Smooth muscle cell (in vitro differentiated cells): ENCODE data around the gene CFDP1. TPM values are rescaled to one million over a fixed set of nuclear protein-coding genes. Genes with fewer than 3 reads are reported as not detected.

Source experiments
- DNase-seq: peaks from one replicate; lab custom pipeline; 2025; ENCODE audit not compliant: unreplicated experiment; lab: John Stamatoyannopoulos, UW
- H2AFZ ChIP-seq: fragments of 200-600 bp; sonication (generic); 2 replicates; pipeline ENCODE4 v1.6.0; 2016; ENCODE audit warnings: antibody characterized with exemption, low read depth, mild to moderate bottlenecking
- H3F3A ChIP-seq: fragments of 200-600 bp; sonication (generic); 2 replicates; pipeline ENCODE4 v1.6.0; 2017; ENCODE audit warnings: antibody characterized with exemption, low read depth
- H3K27ac ChIP-seq: fragments of 200-600 bp; sonication (generic); 2 replicates; pipeline ENCODE4 v1.5.1; 2016; ENCODE audit warnings: low read depth, mild to moderate bottlenecking
- H3K27me3 ChIP-seq: fragments of 200-600 bp; sonication (generic); 2 replicates; pipeline ENCODE4 v1.6.1; 2016; ENCODE audit warnings: low read depth, mild to moderate bottlenecking
- H3K36me3 ChIP-seq: fragments of 200-600 bp; sonication (generic); 2 replicates; pipeline ENCODE4 v1.5.1; 2016; ENCODE audit warnings: low read depth
- H3K4me1 ChIP-seq: fragments of 200-600 bp; sonication (generic); 2 replicates; pipeline ENCODE4 v1.5.1; 2016; ENCODE audit warnings: low read depth
- H3K4me2 ChIP-seq: fragments of 200-600 bp; sonication (generic); 2 replicates; pipeline ENCODE4 v1.6.0; 2016; ENCODE audit warnings: mild to moderate bottlenecking
- H3K4me3 ChIP-seq: fragments of 200-600 bp; sonication (generic); 2 replicates; pipeline ENCODE4 v1.5.1; 2016; ENCODE audit warnings: mild to moderate bottlenecking
- H3K79me2 ChIP-seq: fragments of 200-600 bp; sonication (generic); 2 replicates; pipeline ENCODE4 v1.6.0; 2016; ENCODE audit warnings: low read depth, mild to moderate bottlenecking
- H3K9ac ChIP-seq: fragments of 200-600 bp; sonication (generic); 2 replicates; pipeline ENCODE4 v1.6.0; 2016; ENCODE audit warnings: low read depth
- H3K9me3 ChIP-seq: fragments of 200-600 bp; sonication (generic); replicated peaks from 2 replicates; pipeline ENCODE4 v1.5.1; 2016; ENCODE audit warnings: low read depth
- H4K20me1 ChIP-seq: fragments of 200-600 bp; sonication (generic); 2 replicates; pipeline ENCODE4 v1.6.0; 2016; ENCODE audit warnings: low read depth
- CTCF ChIP-seq: fragments of 200-600 bp; sonication (generic); IDR thresholded peaks from 2 replicates; pipeline ENCODE4 v1.5.1; 2017; ENCODE audit warnings: borderline replicate concordance, mild to moderate bottlenecking, antibody characterized with exemption; ENCODE audit not compliant: insufficient read depth, poor library complexity, severe bottlenecking
- WGBS: methylation state at CpG from one replicate; pipeline ENCODE4 v1.1.7; 2016; ENCODE audit warnings: low lambda C conversion rate; 5-methylcytosine and 5-hydroxymethylcytosine counted together
- polyA plus RNA-seq: library from polyadenylated mRNA; unstranded; fragments of >200 nt; fragmentation: Nextera tagmentation; extraction: Ambion mirVana; gene quantifications from 2 replicates; pipeline ENCODE4 v1.2.1, GENCODE V29; 2016
- total RNA-seq: library from RNA; depleted of rRNA; stranded (reverse); fragments of >200 nt; gene quantifications from 2 replicates; pipeline ENCODE4 v1.2.3, GENCODE V29; 2014

Gene CFDP1
- total and polyA plus RNA-seq, 2 experiments from 2014 or later, result 59.0 to 91.0 TPM

DNA sequence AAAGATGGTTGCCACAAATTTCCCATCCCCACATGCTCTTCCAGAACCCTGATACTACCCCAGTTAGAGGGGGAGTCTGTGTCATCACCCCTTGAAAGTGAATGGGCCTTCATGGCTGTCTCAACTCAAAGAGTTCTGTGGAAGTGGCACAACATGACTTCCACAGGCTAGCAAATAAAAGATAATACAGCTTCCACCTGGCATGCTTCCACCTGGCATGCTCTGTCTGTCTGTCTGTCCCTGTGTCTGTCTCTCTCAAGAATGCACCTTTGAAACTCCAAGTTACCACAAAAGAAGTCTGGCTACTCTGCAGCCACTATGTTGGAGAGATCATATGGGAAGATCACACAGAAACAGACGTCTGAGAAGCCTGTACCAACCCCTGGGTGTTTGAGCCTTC is 35.0 kb downstream of the CFDP1 start:
- DNase-seq, result no peak
- H3K4me2 ChIP-seq, result no peak overlapping the region
- no peak overlapping the region for H2AFZ ChIP-seq
- peaks cover 16% of the 10 kb centered on the region for H3K79me2 ChIP-seq
- no peak for TF ChIP-seq CTCF
- no peaks in the 10 kb centered on the region for H3K27me3 ChIP-seq
- H3K36me3 ChIP-seq, result no peaks in the 10 kb centered on the region
- no peak overlapping the region for H3K9ac ChIP-seq
- no peak overlapping the region for H3K27ac ChIP-seq
- peaks cover 3% of the 10 kb centered on the region for H3K4me1 ChIP-seq
- WGBS, result 88% methylated on average over 1 of the region's 1 CpG
- H3K4me3 ChIP-seq, result no peak overlapping the region
- peaks cover 2% of the 10 kb centered on the region for H4K20me1 ChIP-seq
- no peaks in the 10 kb centered on the region for H3K9me3 ChIP-seq
- H3F3A ChIP-seq, result no peaks in the 10 kb centered on the region

DNA sequence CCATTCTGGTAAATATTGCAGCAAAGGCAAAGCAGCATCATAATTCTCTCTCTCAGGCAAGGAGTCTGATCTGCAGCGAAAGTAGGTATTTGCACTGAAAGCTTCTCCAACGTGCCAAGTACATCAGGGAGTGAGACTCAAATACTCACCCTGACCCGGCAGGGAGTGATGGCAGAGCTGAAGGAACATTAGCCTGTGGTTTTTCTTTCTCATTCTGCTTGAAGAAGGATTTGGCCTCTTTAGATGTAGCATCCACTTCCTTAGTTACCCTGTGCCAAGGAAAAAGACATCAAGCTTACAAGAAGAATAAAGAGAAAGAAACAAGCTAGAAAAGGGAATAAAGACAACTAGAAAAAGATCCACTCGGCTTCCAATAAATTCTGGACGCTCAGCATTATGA is 38.4 kb downstream of the CFDP1 start:
- H3K4me2 ChIP-seq, result no peak overlapping the region
- no peak overlapping the region for H3K4me3 ChIP-seq
- peaks cover 12% of the 10 kb centered on the region for H3F3A ChIP-seq
- no peaks in the 10 kb centered on the region for H3K4me1 ChIP-seq
- no peaks in the 10 kb centered on the region for H3K27me3 ChIP-seq
- H4K20me1 ChIP-seq, result peaks cover 5% of the 10 kb centered on the region
- H2AFZ ChIP-seq, result no peak overlapping the region
- no peak for DNase-seq
- TF ChIP-seq CTCF, result no peak
- H3K9ac ChIP-seq, result no peak overlapping the region
- 96% methylated on average over 5 of the region's 5 CpGs for WGBS
- H3K79me2 ChIP-seq, result peaks cover 6% of the 10 kb centered on the region
- peaks cover 6% of the 10 kb centered on the region for H3K36me3 ChIP-seq
- no peaks in the 10 kb centered on the region for H3K9me3 ChIP-seq
- H3K27ac ChIP-seq, result no peak overlapping the region

DNA sequence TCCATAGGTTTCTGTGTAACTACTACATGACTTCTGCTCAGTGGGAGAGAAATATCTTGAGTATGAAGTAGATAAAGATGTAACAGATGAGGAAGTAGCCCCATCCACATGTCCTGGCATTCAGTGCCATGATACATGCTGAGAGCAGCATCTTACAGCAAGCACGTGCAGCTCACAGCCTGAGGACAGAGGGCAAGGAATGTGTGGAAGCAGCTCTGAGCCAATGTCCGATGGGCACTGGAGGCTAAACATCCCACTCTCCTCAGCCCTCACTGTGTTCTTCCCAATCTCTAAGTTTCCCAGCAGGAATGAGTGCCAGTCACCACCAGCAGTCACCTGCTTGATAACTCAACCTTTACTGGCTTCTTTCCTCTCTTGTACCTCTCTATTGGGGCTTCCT is 40.4 kb downstream of the CFDP1 start:
- Histone ChIP-seq H3K27ac (no peak overlapping the region), H3K36me3 (peaks cover 6% of the 10 kb centered on the region), H2AFZ (no peak overlapping the region), H3K4me2 (no peak overlapping the region), H3K9me3 (no peaks in the 10 kb centered on the region), H3K4me3 (no peak overlapping the region), H3K4me1 (no peaks in the 10 kb centered on the region), H3K27me3 (no peaks in the 10 kb centered on the region), H3K79me2 (peaks cover 7% of the 10 kb centered on the region), H3F3A (peaks cover 13% of the 10 kb centered on the region), H4K20me1 (peaks cover 5% of the 10 kb centered on the region), H3K9ac (no peak overlapping the region)
- TF ChIP-seq CTCF, result no peak
- WGBS, result 94% methylated on average over 2 of the region's 2 CpGs
- DNase-seq, result no peak

- no peaks in the 10 kb centered on the region for H3K9me3 ChIP-seq
- no peak overlapping the region for H3K4me2 ChIP-seq
- H3K27ac ChIP-seq, result peak overlapping the region; percentile 9
- peaks cover 6% of the 10 kb centered on the region for H3K36me3 ChIP-seq
- peaks cover 8% of the 10 kb centered on the region for H3K79me2 ChIP-seq
- no peak overlapping the region for H2AFZ ChIP-seq
- H3K9ac ChIP-seq, result no peak overlapping the region
- H3K4me3 ChIP-seq, result no peak overlapping the region
- H4K20me1 ChIP-seq, result peaks cover 5% of the 10 kb centered on the region
- WGBS, result 94% methylated on average over 1 of the region's 1 CpG
- peaks cover 19% of the 10 kb centered on the region for H3F3A ChIP-seq
- no peak for TF ChIP-seq CTCF
- DNase-seq, result no peak
- no peaks in the 10 kb centered on the region for H3K27me3 ChIP-seq
- H3K4me1 ChIP-seq, result no peaks in the 10 kb centered on the region
Observed at GRCh38 chr16:75390926-75391653, 42.2 kb downstream of the CFDP1 start.
